MCF 10A (cell line): ENCODE data around the gene BRAP. TPM values are rescaled to one million over a fixed set of nuclear protein-coding genes. Genes with fewer than 3 reads are reported as not detected.

Experiments
- BruUV-seq: library from RNA; stranded (reverse); fragments of 400-500 nt; replicated peaks from 2 replicates; lab custom pipeline; 2021; lab: Mats Ljungman, UMichigan
- CTCF ChIA-PET: fragments of 300-600 bp; sonication (Branson Sonifier 250); formaldehyde crosslinking; extraction: SDS; loops from one replicate; lab custom pipeline; 2021; ENCODE audit warnings: antibody characterized with exemption, inconsistent platforms; lab: Yijun Ruan, JAX
- POLR2A ChIA-PET: fragments of 300-600, 350-650 bp; sonication (Branson Sonifier 250); formaldehyde crosslinking; extraction: SDS; loops from one replicate; lab custom pipeline; 2020; ENCODE audit warnings: antibody characterized with exemption, inconsistent platforms; lab: Yijun Ruan, JAX
- DNase-seq: peaks from one replicate; pipeline ENCODE4 v3.0.0-alpha.2; 2018; ENCODE audit not compliant: unreplicated experiment
- H3K27ac Mint-ChIP-seq: one replicate; pipeline ENCODE4 v1.8.0; 2022; ENCODE audit warnings: mild to moderate bottlenecking, low read depth, mixed read lengths; ENCODE audit not compliant: unreplicated experiment
- H3K27me3 Mint-ChIP-seq: one replicate; pipeline ENCODE4 v1.8.0; 2022; ENCODE audit warnings: mixed read lengths; ENCODE audit not compliant: insufficient read depth, unreplicated experiment
- H3K36me3 Mint-ChIP-seq: one replicate; pipeline ENCODE4 v1.8.0; 2022; ENCODE audit warnings: mild to moderate bottlenecking, moderate library complexity, mixed read lengths; ENCODE audit not compliant: insufficient read depth, unreplicated experiment
- H3K4me1 Mint-ChIP-seq: one replicate; pipeline ENCODE4 v1.8.0; 2022; ENCODE audit warnings: mixed read lengths; ENCODE audit not compliant: insufficient read depth, unreplicated experiment
- H3K4me3 Mint-ChIP-seq: one replicate; pipeline ENCODE4 v1.8.0; 2022; ENCODE audit warnings: mild to moderate bottlenecking, moderate library complexity, mixed read lengths; ENCODE audit not compliant: unreplicated experiment
- H3K9me3 Mint-ChIP-seq: one replicate; pipeline ENCODE4 v1.8.0; 2022; ENCODE audit warnings: mixed read lengths; ENCODE audit not compliant: unreplicated experiment
- CTCF ChIP-seq: fragments of 200-600 bp; IDR thresholded peaks from one replicate; pipeline ENCODE4 v1.8.0; 2022; ENCODE audit warnings: antibody characterized with exemption, mild to moderate bottlenecking; ENCODE audit not compliant: unreplicated experiment
- intact Hi-C: fragments of 100-400 bp; cut with micrococcal nuclease; formaldehyde crosslinking; loops from 2 replicates; pipeline ENCODE4 v1.14.1; 2022
- total RNA-seq: library from RNA; stranded (reverse); gene quantifications from 2 replicates; pipeline ENCODE4 v1.2.3, GENCODE V29; 2022

BRAP gene
- total RNA-seq, 1 experiment from 2014 or later, result 24.4 TPM

- H3K9me3 Mint-ChIP-seq, result no peaks in the 10 kb centered on the region
- DNase-seq, result no peak
- intact Hi-C loops, result no loop called here
- POLR2A ChIA-PET, result interaction anchor here (0.7 kb wide), 1 partner anchor 677 kb away, joined by 3 read pairs; no protein-coding TSS in a partner anchor
- TF ChIP-seq CTCF, result no peak
- peaks cover 5% of the 10 kb centered on the region for H3K4me1 Mint-ChIP-seq
- H3K27ac Mint-ChIP-seq, result peak overlapping the region; percentile 55
- CTCF ChIA-PET, result no interaction called here
- no TSS peak for BruUV-seq
- peak overlapping the region; percentile 84 for H3K4me3 Mint-ChIP-seq
- H3K27me3 Mint-ChIP-seq, result no peaks in the 10 kb centered on the region
- peaks cover 6% of the 10 kb centered on the region for H3K36me3 Mint-ChIP-seq
These were observed 85.5 kb downstream of the BRAP start for GRCh38 chr12:111600205-111600642.

GRCh38 chr12:111599453-111600204 is 86.1 kb downstream of the BRAP start:
- no peaks in the 10 kb centered on the region for H3K9me3 Mint-ChIP-seq
- H3K36me3 Mint-ChIP-seq, result peaks cover 6% of the 10 kb centered on the region
- intact Hi-C loops, result no loop called here
- peaks cover 10% of the 10 kb centered on the region for H3K4me1 Mint-ChIP-seq
- POLR2A ChIA-PET, result interaction anchor here (0.6 to 0.8 kb wide), 6 partner anchors 14 to 1552 kb away, joined by 3 to 6 read pairs (median 3); partner anchors contain the start of genes ACAD10 and BRAP
- H3K4me3 Mint-ChIP-seq, result peak overlapping the region; percentile 84
- DNase-seq, result peak; percentile 82
- CTCF ChIA-PET, result no interaction called here
- BruUV-seq, result TSS peak; percentile 88
- H3K27me3 Mint-ChIP-seq, result no peaks in the 10 kb centered on the region
- no peak for TF ChIP-seq CTCF
- peak overlapping the region; percentile 55 for H3K27ac Mint-ChIP-seq

- no peak for TF ChIP-seq CTCF
- POLR2A ChIA-PET, result interaction anchor here (0.6 to 0.8 kb wide), 8 partner anchors 14 to 1551 kb away, joined by 3 to 6 read pairs (median 3); partner anchors contain the start of genes ACAD10 and BRAP
- peaks cover 17% of the 10 kb centered on the region for H3K4me1 Mint-ChIP-seq
- DNase-seq, result peak; percentile 45
- intact Hi-C loops, result no loop called here
- no peaks in the 10 kb centered on the region for H3K9me3 Mint-ChIP-seq
- no peaks in the 10 kb centered on the region for H3K27me3 Mint-ChIP-seq
- H3K27ac Mint-ChIP-seq, result peak within 1 kb of the TSS; percentile 73
- BruUV-seq, result no TSS peak
- peak within 1 kb of the TSS; percentile 84 for H3K4me3 Mint-ChIP-seq
- H3K36me3 Mint-ChIP-seq, result peaks cover 6% of the 10 kb centered on the region
- CTCF ChIA-PET, result no interaction called here
These were observed 86.9 kb downstream of the BRAP start, which contains the start of gene ATXN2 for GRCh38 chr12:111598637-111599452. ATXN2 (minus strand) TSS chr12:111599315; CDS start chr12:111599034, 281 bp downstream.
